IMR-90 (cell line): ENCODE data around the gene CCL19.

ENCODE experiments used
- CEBPB ChIP-seq: IDR thresholded peaks from 2 replicates; pipeline ENCODE4 v1.6.1; 2012; ENCODE audit warnings: low read depth, low read length, improper control_type of control experiment
- CHD1 ChIP-seq: IDR thresholded peaks from 2 replicates; pipeline ENCODE4 v1.6.1; 2012; ENCODE audit warnings: low read depth, low read length, improper control_type of control experiment
- FOS ChIP-seq: fragments of 150-350 bp; IDR thresholded peaks from 2 replicates; pipeline ENCODE4 v1.6.1; 2016; ENCODE audit warnings: low read depth, low read length
- MAFK ChIP-seq: IDR thresholded peaks from 2 replicates; pipeline ENCODE4 v1.6.1; 2012; ENCODE audit warnings: low read depth, low read length, improper control_type of control experiment
- MAZ ChIP-seq: IDR thresholded peaks from 2 replicates; pipeline ENCODE4 v1.6.1; 2012; ENCODE audit warnings: low read depth, mild to moderate bottlenecking, low read length, improper control_type of control experiment, moderate library complexity, borderline replicate concordance
- MXI1 ChIP-seq: IDR thresholded peaks from 2 replicates; pipeline ENCODE4 v1.6.1; 2012; ENCODE audit warnings: low read depth, mild to moderate bottlenecking, low read length, moderate library complexity, borderline replicate concordance
- NFE2L2 ChIP-seq: fragments of 150-350 bp; IDR thresholded peaks from 2 replicates; pipeline ENCODE4 v1.6.1; 2016; ENCODE audit warnings: low read depth, mild to moderate bottlenecking, low read length
- POLR2A ChIP-seq: IDR thresholded peaks from 2 replicates; pipeline ENCODE4 v1.6.1; 2012; ENCODE audit warnings: mild to moderate bottlenecking, low read depth, low read length
- RAD21 ChIP-seq: IDR thresholded peaks from 2 replicates; pipeline ENCODE4 v1.6.1; 2012; ENCODE audit warnings: low read length, improper control_type of control experiment
- RFX5 ChIP-seq: IDR thresholded peaks from 2 replicates; pipeline ENCODE4 v1.8.0; 2012; ENCODE audit warnings: low read depth, mild to moderate bottlenecking, low read length, moderate library complexity
- SMC3 ChIP-seq: fragments of 150-350 bp; IDR thresholded peaks from 2 replicates; pipeline ENCODE4 v1.6.1; 2016; ENCODE audit warnings: low read depth, mild to moderate bottlenecking, antibody characterized with exemption, low read length, moderate library complexity
- TF ChIP-seq, protein P1 (sequence below): conservative IDR thresholded peaks from 2 replicates; pipeline ENCODE4 v1.5.1; 2012; ENCODE audit warnings: mild to moderate bottlenecking, low read depth, low read length, improper control_type of control experiment
- TF ChIP-seq, protein P2 (sequence below): fragments of 150-350 bp; IDR thresholded peaks from 2 replicates; pipeline ENCODE4 v1.6.1; 2016; ENCODE audit warnings: low read depth, mild to moderate bottlenecking, low read length, moderate library complexity, borderline replicate concordance

DNA sequence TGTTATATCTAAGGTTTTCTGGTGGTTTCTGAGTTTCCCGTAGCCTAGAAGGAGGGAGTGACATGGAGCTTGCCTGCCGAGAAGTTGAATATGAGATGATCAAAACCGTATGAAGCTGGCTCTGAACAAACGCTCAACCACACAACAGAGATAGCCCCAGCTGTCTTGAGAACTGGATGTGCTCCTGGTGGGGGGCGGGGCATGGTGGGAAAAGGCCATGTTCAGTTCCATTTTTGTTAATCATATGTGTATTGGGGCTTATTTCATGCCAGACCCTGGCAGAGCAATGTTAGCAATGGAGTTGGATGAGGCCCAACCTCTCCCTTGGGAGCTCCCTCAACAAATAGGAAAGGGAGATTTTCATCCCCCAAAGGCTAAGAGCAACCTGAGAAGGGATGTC, 4.8 kb downstream of the CCL19 start:
- TF ChIP-seq, protein P1, sequence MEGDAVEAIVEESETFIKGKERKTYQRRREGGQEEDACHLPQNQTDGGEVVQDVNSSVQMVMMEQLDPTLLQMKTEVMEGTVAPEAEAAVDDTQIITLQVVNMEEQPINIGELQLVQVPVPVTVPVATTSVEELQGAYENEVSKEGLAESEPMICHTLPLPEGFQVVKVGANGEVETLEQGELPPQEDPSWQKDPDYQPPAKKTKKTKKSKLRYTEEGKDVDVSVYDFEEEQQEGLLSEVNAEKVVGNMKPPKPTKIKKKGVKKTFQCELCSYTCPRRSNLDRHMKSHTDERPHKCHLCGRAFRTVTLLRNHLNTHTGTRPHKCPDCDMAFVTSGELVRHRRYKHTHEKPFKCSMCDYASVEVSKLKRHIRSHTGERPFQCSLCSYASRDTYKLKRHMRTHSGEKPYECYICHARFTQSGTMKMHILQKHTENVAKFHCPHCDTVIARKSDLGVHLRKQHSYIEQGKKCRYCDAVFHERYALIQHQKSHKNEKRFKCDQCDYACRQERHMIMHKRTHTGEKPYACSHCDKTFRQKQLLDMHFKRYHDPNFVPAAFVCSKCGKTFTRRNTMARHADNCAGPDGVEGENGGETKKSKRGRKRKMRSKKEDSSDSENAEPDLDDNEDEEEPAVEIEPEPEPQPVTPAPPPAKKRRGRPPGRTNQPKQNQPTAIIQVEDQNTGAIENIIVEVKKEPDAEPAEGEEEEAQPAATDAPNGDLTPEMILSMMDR = no peak
- TF ChIP-seq POLR2A (no peak), CEBPB (no peak), SMC3 (no peak), RAD21 (no peak), MAFK (no peak), FOS (no peak), NFE2L2 (no peak), CHD1 (no peak), MXI1 (no peak), MAZ (no peak), RFX5 (no peak)
- TF ChIP-seq, protein P2, sequence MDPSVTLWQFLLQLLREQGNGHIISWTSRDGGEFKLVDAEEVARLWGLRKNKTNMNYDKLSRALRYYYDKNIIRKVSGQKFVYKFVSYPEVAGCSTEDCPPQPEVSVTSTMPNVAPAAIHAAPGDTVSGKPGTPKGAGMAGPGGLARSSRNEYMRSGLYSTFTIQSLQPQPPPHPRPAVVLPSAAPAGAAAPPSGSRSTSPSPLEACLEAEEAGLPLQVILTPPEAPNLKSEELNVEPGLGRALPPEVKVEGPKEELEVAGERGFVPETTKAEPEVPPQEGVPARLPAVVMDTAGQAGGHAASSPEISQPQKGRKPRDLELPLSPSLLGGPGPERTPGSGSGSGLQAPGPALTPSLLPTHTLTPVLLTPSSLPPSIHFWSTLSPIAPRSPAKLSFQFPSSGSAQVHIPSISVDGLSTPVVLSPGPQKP = no peak
